GM12891 (cell line): ENCODE measurements around the gene NUCB2.
"Not testable (repeated sequence)": the region's sequence is repeated elsewhere in the genome, so short reads cannot be mapped to it uniquely, and the experiment has no call there.

Experiments
- DNase-seq: peaks from one replicate; pipeline ENCODE4 v3.0.0; 2011; ENCODE audit warnings: low spot score; ENCODE audit not compliant: insufficient read length
- FAIRE-seq: peaks from 2 replicates; lab custom pipeline; 2011; peaks lifted over from hg19 to GRCh38; lab: Jason Lieb, UNC
- PAX5 ChIP-seq: IDR thresholded peaks from 2 replicates; pipeline ENCODE4 v1.6.1; 2011; ENCODE audit warnings: low read length, moderate library complexity, mild to moderate bottlenecking; ENCODE audit not compliant: insufficient read depth, severe bottlenecking
- POLR2A ChIP-seq: IDR thresholded peaks from 2 replicates; pipeline ENCODE4 v1.6.1; 2011; ENCODE audit warnings: low read depth, low read length, control low read depth
- POLR2AphosphoS5 ChIP-seq: IDR thresholded peaks from 2 replicates; pipeline ENCODE4 v1.6.1; 2011; ENCODE audit warnings: low read depth, low read length, control low read depth
- POU2F2 ChIP-seq: IDR thresholded peaks from 2 replicates; pipeline ENCODE4 v1.6.1; 2011; ENCODE audit warnings: low read depth, mild to moderate bottlenecking, control low read depth, low read length, moderate library complexity
- SPI1 ChIP-seq: IDR thresholded peaks from 2 replicates; pipeline ENCODE4 v1.6.1; 2011; ENCODE audit warnings: low read depth, low read length, control low read depth
- TAF1 ChIP-seq: IDR thresholded peaks from 2 replicates; pipeline ENCODE4 v1.6.1; 2011; ENCODE audit warnings: low read depth, low read length, control low read depth

NUCB2 gene

DNA sequence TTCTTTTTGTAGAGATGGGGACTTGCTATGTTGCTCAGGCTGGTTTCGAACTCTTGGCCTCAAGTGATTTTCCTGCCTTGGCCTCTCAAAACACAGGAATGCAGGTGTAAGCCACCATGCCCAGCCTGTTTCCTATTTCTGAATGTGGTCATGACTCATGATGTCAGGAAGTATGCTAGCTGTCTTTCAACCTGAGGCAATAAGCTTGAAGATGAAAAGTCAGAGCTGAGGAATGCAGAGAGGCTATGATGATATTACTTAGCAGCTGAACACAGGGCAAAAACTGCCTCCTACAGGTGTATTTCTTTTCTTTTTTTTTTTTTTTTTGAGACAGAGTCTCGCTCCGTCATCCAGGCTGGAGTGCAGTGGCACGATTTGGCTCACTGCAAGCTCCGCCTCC lies 9.0 kb upstream of the NUCB2 start:
- FAIRE-seq (no peak), DNase-seq (no peak)
- TF ChIP-seq PAX5 (no peak), SPI1 (no peak), POU2F2 (no peak), POLR2AphosphoS5 (no peak), POLR2A (no peak), TAF1 (no peak)

DNA sequence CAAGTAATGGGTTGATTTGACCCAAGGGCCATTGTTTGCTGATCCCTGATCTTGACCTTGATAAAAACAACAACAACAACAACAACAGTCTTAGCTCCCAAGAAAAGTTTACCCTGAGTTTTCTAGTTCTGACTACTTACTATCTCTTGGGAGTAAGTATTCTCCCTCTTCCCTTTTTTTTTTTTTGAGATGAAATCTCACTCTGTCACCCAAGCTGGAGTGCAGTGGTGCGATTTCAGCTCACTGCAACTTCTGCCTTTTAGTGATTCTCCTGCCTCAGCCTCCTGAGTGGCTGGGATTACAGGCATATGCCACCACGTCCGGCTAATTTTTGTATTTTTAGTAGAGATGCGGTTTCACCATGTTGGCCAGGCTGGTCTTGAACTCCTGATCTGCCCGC lies 8.0 kb upstream of the NUCB2 start:
- not testable (repeated sequence) for FAIRE-seq, DNase-seq

DNA sequence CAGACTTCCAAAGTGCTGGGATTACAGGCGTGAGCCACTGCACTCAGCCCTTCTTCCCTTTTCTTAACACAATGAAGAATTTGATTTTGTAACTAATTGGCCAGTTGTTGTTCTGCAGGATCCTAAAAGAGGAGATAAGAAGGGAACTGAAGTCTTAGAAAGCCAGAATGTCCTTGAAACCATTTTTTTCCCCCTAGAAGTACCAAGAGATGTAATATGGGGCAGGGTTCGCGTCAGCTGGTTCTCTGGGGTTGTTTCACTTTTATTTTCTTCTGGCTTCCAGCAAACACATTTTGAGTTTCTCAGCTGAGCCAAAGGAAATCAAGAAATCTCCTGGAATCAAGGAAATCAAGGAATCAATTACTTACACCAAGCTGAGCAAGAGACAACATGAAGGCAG lies 7.6 kb upstream of the NUCB2 start:
- FAIRE-seq (no peak), DNase-seq (no peak)
- TF ChIP-seq SPI1: no peak
- TF ChIP-seq PAX5: no peak
- no peak for TF ChIP-seq POU2F2
- no peak for TF ChIP-seq TAF1
- no peak for TF ChIP-seq POLR2AphosphoS5
- no peak for TF ChIP-seq POLR2A

DNA sequence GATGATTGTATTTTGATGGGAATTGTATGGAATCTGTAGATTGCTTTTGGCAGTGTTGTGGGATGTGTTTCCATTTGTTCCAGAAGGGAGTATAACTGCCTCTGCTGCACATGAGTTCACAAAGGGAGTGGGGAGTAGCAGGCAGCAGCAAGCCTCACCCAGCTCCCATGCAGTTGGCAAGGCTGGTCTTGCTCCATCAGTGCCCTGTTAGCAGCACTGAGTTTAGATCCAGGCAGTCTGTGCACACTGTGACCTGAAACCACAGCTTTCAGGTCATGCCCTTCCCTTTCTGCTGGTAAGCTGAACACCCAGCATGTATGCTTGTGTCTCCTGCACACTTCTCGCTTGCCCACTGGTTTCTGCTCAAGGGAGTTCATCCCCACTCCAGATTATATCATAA lies 3.7 kb upstream of the NUCB2 start:
- TF ChIP-seq POU2F2 (no peak), POLR2AphosphoS5 (no peak), PAX5 (no peak), SPI1 (no peak), POLR2A (no peak), TAF1 (no peak)
- no peak for FAIRE-seq
- no peak for DNase-seq

DNA sequence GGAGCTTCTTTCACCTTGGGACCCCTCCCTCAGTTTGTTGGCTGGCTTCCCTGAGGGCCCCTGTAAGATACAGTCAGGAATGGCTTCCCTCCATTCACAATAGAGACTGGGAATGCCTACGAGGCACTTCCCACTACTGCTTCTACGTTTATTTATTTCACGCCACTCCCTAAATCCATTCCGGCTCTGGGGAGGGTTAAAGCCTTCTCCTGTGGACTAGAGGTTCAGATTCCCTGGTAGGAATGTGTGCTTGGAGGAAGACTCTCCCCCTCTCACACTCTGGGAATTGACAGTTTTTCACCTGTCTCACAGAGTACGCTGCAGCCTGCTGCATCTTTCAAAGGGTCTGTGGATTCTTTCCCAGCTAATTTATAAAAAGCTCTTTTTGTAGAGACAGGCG lies 3.3 kb upstream of the NUCB2 start:
- FAIRE-seq: no peak
- no peak for DNase-seq
- TF ChIP-seq POU2F2 (no peak), POLR2AphosphoS5 (no peak), SPI1 (no peak), PAX5 (no peak), POLR2A (no peak), TAF1 (no peak)

DNA sequence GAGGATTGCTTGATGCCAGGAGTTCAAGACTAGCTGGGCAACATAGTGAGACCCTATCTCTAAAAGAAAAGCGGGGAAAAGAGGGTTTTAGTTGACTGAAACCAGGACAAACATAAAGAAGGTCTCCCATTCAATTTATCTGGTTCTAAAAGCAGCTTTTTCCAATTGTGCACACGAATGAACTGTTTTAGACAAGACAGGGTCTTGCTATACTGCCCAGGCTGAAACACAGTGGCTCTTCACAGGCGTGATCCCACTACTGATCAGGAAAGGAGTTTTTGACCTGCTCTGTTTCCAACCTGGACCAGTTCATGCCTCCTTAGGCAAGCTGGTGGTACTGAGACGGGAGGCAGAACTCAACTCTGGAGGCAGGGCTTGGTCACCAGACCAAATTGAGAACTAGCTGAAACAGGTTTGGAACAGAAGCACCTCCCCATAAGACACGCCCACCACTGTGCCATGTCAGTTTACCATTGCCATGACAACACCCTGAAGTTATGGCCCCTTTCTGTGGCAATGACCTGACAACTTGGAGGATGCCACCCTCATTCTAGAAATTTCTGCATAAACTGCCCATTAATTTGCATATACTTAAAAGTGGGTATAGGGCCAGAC lies 2.8 kb upstream of the NUCB2 start:
- peak; percentile 77 for FAIRE-seq
- no peak for TF ChIP-seq POU2F2
- no peak for TF ChIP-seq TAF1
- no peak for TF ChIP-seq SPI1
- no peak for DNase-seq

DNA sequence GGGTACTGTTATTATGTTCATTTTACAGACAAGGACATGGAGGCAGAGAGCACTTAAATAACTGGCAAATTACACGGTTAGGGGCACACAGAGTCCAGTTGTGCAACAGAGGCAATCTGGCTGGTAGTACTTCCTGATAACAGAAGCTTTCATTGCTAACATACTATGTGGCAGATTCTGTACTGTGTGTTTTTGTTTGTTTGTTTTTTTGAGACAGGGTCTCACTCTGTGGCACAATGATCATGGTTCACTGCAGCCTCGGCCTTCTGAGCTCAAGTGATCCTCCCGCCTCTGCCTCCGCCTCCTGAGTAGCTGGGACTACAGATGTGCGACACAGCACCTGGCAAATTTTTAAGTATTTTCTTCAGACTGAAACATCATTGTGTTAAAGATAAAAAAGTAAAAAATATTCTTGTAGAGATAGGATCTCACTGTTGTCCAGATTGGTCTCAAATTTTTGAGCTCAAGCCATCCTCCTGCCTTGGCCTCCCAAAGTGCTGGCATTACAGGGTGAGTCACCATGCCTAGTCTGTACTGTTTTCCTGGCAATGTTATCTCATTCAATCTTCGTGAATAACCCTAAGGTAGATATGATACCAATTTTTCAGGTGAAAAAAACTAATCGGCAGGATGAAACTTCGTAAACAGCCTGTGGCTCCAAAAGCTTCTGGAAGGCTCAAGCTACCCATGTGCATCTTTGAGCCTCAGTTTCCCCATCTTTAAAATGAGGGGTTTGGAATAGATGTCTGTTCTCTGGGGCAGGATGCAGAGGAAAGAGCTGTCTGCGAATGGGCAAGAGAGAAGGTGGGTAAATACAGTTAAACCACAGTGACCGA lies 921 bp upstream of the NUCB2 start:
- no peak for TF ChIP-seq SPI1
- no peak for TF ChIP-seq POLR2AphosphoS5
- no peak for TF ChIP-seq PAX5
- TF ChIP-seq POU2F2: no peak
- no peak for TF ChIP-seq TAF1
- no peak for TF ChIP-seq POLR2A
- FAIRE-seq (no peak), DNase-seq (no peak)

DNA sequence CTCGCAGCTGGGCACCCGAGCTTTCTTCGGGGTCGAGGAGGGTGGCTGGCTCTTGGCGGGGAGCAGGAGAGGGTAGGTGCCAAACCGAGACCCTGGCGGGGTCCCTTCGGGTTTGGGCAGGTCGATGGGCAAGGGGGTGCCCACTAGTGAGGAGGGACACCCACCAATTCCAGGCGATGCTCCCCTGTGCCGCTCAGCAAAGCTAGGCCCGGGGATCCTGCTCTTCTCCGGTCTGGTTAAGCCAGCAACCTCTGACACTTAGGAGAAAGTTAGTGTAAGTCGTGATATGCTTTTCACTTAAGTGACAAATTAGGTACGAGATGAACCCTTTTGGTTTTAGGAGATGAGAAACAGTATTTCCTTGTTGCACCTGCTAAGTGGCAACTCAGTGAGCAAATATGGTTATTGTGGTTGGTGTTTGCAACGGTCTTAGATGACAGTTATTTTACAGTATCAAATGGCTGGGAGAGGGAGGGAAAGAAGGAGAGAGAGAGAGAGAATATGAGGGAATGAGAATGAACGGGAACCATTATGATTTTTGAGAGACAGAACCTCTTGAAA lies 565 bp downstream of the NUCB2 start:
- no peak for FAIRE-seq
- DNase-seq: peak; percentile 22
- TF ChIP-seq POLR2AphosphoS5 (no peak), PAX5 (no peak), TAF1 (no peak), POU2F2 (no peak), POLR2A (no peak), SPI1 (no peak)

DNA sequence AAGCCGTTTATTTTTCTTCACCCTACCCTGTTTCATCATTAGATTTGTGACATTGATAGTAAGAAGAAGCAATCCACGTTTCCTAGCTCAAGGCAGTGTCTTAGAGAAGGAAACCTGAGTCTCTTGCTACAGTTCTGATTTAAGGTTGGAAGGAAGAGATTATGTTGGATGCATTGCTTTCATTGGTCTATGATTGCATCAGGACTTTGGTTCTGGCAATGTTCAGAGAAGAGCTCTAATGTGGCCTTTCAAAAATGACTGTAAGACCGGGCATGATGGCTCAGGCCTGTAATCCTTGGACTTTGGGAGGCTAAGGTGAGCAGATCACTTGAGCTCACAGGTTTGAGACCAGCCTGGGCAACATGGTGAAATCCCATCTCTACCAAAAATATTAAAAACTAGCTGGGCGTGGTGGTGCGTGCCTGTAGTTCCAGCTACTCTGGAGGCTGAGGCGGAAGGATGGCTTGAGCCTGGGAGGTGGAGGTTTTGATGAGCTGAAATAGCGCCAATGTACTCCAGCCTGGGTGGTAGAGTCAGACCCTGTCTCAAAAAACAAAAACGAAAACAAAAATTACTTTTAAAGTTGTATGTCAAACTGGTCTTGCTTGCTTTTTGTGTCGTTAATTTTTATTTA lies 4.1 kb downstream of the NUCB2 start:
- no peak for DNase-seq
- no peak for TF ChIP-seq SPI1
- no peak for TF ChIP-seq POU2F2
- TF ChIP-seq POLR2A: no peak
- no peak for TF ChIP-seq TAF1
- no peak for TF ChIP-seq PAX5
- no peak for TF ChIP-seq POLR2AphosphoS5
- no peak for FAIRE-seq
